ENCODE results near the gene WDR77.

WDR77 gene

DNA sequence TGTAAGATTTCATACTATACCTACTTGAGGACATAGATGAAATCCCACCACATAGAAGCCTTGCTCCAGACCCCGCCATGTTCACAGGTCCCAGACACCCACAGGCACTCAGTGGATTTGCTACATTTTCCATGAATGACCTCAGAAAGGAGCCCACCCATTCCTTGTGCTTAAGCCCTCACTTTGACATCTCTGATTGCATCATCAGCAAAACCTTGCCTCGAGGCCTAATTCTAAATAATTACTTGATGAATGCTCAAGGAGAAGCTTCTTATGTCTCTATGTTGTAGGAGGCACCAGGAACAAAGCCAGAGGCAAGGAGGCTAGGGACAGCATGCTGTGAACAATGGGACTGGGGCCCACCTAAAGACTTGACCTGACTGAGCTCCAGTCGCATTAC is 33.6 kb downstream of the WDR77 start:
- no peak overlapping the region for H3K4me3 ChIP-seq (ENCODE audit: low read depth in 1 of 2, low read length in 2 of 2)
- H3K4me1 ChIP-seq (ENCODE audit: control insufficient read depth in 1 of 2, insufficient read depth in 2 of 2, low read length in 2 of 2), result peaks cover 0 to 3% of the 10 kb centered on the region in 2 donors
- H3K27me3 ChIP-seq (ENCODE audit: control insufficient read depth in 1 of 2, insufficient read depth in 2 of 2, low read length in 2 of 2), result no peaks in the 10 kb centered on the region
- no peak overlapping the region for H3K9ac ChIP-seq (ENCODE audit: low read depth in 1 of 2, low read length in 2 of 2)
- H3K27ac ChIP-seq (ENCODE audit: low read depth, low read length), result no peak overlapping the region
- no peaks in the 10 kb centered on the region for H3K9me3 ChIP-seq (ENCODE audit: control insufficient read depth in 1 of 2, low read length in 2 of 2)
- H3K36me3 ChIP-seq (ENCODE audit: control insufficient read depth in 1 of 2, insufficient read depth in 2 of 2, low read length in 2 of 2), result no peaks in the 10 kb centered on the region

DNA sequence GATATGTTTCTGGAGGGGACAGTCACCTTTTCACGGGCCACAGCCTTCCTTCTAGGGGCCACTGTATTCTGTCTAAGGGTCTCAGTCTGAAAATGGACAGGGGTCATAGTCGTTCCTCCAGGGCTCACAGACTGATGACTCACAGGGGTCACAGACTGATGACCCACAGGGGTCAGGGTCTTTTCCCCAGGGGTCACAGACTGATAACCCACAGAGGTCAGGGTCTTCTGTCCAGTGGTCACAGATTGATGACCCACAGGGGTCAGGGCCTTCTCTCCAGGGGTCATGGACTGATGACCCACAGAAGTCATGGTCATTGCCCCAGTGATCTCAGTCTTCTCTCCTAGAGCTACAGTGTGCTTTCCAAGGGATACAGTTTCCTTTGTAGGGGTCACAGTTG is 34.3 kb downstream of the WDR77 start:
- H3K27ac ChIP-seq (ENCODE audit: low read depth, low read length), result no peak overlapping the region
- H3K4me3 ChIP-seq (ENCODE audit: low read depth in 1 of 2, low read length in 2 of 2), result no peak overlapping the region
- H3K36me3 ChIP-seq (ENCODE audit: control insufficient read depth in 1 of 2, insufficient read depth in 2 of 2, low read length in 2 of 2), result no peaks in the 10 kb centered on the region
- no peaks in the 10 kb centered on the region for H3K9me3 ChIP-seq (ENCODE audit: control insufficient read depth in 1 of 2, low read length in 2 of 2)
- H3K27me3 ChIP-seq (ENCODE audit: control insufficient read depth in 1 of 2, insufficient read depth in 2 of 2, low read length in 2 of 2), result no peaks in the 10 kb centered on the region
- H3K4me1 ChIP-seq (ENCODE audit: control insufficient read depth in 1 of 2, insufficient read depth in 2 of 2, low read length in 2 of 2), result peaks cover 0 to 3% of the 10 kb centered on the region in 2 donors
- H3K9ac ChIP-seq (ENCODE audit: low read depth in 1 of 2, low read length in 2 of 2), result no peak overlapping the region

DNA sequence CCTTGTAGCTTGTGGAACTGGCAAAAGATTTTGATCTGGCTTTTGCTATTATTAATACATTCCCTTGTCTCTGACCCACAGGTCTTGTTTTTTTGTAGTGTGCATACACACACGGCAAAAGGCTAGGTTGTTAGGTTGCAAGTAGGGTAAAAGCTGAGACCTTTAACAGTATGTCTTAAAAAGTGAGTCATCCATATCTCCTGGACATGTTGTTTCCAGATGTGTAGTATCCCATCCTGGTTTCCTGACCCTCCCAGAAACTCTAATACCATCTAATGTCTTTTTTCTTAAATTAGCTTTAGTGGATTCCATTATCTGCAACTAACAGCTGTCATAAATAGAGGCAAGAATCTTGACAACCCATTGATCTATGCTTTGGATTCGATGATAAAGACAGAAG is 36.2 kb downstream of the WDR77 start:
- Histone ChIP-seq H3K27ac (ENCODE audit: low read depth, low read length) (no peak overlapping the region), H3K9me3 (ENCODE audit: control insufficient read depth in 1 of 2, low read length in 2 of 2) (no peaks in the 10 kb centered on the region), H3K27me3 (ENCODE audit: control insufficient read depth in 1 of 2, insufficient read depth in 2 of 2, low read length in 2 of 2) (no peaks in the 10 kb centered on the region), H3K4me1 (ENCODE audit: control insufficient read depth in 1 of 2, insufficient read depth in 2 of 2, low read length in 2 of 2) (peaks cover 0 to 3% of the 10 kb centered on the region in 2 donors), H3K4me3 (ENCODE audit: low read depth in 1 of 2, low read length in 2 of 2) (no peak overlapping the region), H3K36me3 (ENCODE audit: control insufficient read depth in 1 of 2, insufficient read depth in 2 of 2, low read length in 2 of 2) (no peaks in the 10 kb centered on the region), H3K9ac (ENCODE audit: low read depth in 1 of 2, low read length in 2 of 2) (no peak overlapping the region)

DNA sequence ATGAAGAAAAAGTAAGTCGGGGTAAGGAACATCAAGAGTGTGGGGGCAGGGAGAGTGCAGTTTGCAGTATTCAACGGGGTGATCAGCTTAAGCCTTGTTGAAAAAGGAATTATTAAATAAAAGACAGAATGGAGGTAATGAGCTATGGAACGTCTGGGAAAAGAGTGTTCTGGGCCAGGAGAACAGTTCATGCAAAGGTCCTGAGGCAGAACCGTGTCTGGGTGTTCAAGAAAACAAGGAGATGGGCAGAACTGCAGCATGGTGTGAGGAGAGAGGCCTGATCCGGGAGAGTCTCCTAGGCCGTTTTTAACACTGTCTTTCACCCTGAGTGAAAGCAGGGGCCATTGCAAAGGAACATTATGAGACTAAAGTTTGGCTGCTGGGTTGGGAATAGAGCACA is 41.8 kb downstream of the WDR77 start:
- Histone ChIP-seq H3K36me3 (ENCODE audit: control insufficient read depth in 1 of 2, insufficient read depth in 2 of 2, low read length in 2 of 2) (no peaks in the 10 kb centered on the region), H3K9me3 (ENCODE audit: control insufficient read depth in 1 of 2, low read length in 2 of 2) (no peaks in the 10 kb centered on the region), H3K9ac (ENCODE audit: low read depth in 1 of 2, low read length in 2 of 2) (no peak overlapping the region), H3K4me1 (ENCODE audit: control insufficient read depth in 1 of 2, insufficient read depth in 2 of 2, low read length in 2 of 2) (no peaks in the 10 kb centered on the region), H3K27me3 (ENCODE audit: control insufficient read depth in 1 of 2, insufficient read depth in 2 of 2, low read length in 2 of 2) (peaks cover 4 to 5% of the 10 kb centered on the region in 2 donors), H3K27ac (ENCODE audit: low read depth, low read length) (no peak overlapping the region), H3K4me3 (ENCODE audit: low read depth in 1 of 2, low read length in 2 of 2) (no peak overlapping the region)

DNA sequence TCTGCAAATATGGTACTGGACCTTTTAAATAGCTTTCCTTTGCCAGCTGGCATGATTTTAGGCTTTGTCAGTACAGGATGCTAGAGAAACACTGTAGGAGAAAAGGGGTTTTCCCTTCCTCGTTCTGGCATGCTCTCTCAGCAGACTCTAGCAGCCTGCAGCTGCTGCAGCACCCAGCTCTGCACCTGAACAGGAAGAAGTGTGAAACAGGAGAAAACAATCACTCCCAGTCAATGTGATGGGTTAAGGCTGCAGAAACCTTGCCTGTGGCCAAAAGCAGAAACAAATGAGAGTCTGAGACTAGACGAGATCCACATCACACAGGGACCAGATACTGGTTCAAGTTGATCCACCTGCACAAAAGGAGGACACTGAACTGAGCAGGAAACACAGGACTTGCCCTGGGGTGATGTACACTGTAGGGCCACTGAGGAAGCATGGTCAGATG is 42.7 kb downstream of the WDR77 start:
- H3K4me1 ChIP-seq (ENCODE audit: control insufficient read depth in 1 of 2, insufficient read depth in 2 of 2, low read length in 2 of 2), result no peaks in the 10 kb centered on the region
- no peaks in the 10 kb centered on the region for H3K9me3 ChIP-seq (ENCODE audit: control insufficient read depth in 1 of 2, low read length in 2 of 2)
- no peak overlapping the region for H3K9ac ChIP-seq (ENCODE audit: low read depth in 1 of 2, low read length in 2 of 2)
- H3K36me3 ChIP-seq (ENCODE audit: control insufficient read depth in 1 of 2, insufficient read depth in 2 of 2, low read length in 2 of 2), result no peaks in the 10 kb centered on the region
- H3K27ac ChIP-seq (ENCODE audit: low read depth, low read length), result no peak overlapping the region
- H3K27me3 ChIP-seq (ENCODE audit: control insufficient read depth in 1 of 2, insufficient read depth in 2 of 2, low read length in 2 of 2), result peaks cover 4 to 5% of the 10 kb centered on the region in 2 donors
- no peak overlapping the region for H3K4me3 ChIP-seq (ENCODE audit: low read depth in 1 of 2, low read length in 2 of 2)

DNA sequence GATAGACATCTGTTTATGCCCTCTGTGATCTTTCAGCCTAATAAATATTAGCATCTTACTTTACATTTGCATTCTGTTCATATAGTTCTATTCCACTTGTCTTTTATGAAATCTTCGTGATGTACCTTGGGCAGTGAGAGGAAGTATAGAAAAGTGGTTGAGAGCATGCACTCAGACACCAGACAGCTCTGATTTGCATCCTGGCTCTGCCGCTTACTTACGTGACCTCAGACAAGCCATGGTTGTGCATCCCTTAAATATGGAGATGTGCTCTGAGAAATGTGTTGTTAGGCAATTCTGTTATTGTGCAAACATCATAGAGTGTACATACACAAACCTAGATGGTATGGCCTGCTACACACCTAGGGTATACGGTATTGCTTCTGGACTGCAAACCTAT is 44.5 kb downstream of the WDR77 start:
- Histone ChIP-seq H3K27ac (ENCODE audit: low read depth, low read length) (no peak overlapping the region), H3K9me3 (ENCODE audit: control insufficient read depth in 1 of 2, low read length in 2 of 2) (no peaks in the 10 kb centered on the region), H3K4me3 (ENCODE audit: low read depth in 1 of 2, low read length in 2 of 2) (no peak overlapping the region), H3K9ac (ENCODE audit: low read depth in 1 of 2, low read length in 2 of 2) (no peak overlapping the region), H3K36me3 (ENCODE audit: control insufficient read depth in 1 of 2, insufficient read depth in 2 of 2, low read length in 2 of 2) (no peaks in the 10 kb centered on the region), H3K4me1 (ENCODE audit: control insufficient read depth in 1 of 2, insufficient read depth in 2 of 2, low read length in 2 of 2) (no peaks in the 10 kb centered on the region), H3K27me3 (ENCODE audit: control insufficient read depth in 1 of 2, insufficient read depth in 2 of 2, low read length in 2 of 2) (peaks cover 5 to 11% of the 10 kb centered on the region in 2 donors)

DNA sequence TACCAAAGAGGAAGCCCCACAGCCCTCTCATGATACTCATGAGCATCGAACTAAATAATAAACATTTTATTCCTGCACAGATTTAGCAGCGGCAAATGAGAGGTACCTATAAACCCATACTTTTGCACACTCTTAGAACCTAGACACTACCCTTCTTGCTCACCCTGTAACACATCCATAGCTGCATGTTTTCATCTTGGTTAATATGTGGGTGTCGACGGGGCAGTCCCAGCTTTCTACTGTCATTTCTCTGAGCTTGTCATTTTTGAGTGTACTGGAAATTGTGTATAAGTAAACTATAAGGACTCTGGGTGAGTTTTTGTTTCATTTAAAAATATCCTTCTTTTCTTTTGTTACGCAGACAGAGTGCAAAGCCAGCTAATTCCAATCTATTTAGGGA is 47.0 kb downstream of the WDR77 start:
- Histone ChIP-seq H3K27ac (ENCODE audit: low read depth, low read length) (no peak overlapping the region), H3K36me3 (ENCODE audit: control insufficient read depth in 1 of 2, insufficient read depth in 2 of 2, low read length in 2 of 2) (no peaks in the 10 kb centered on the region), H3K9ac (ENCODE audit: low read depth in 1 of 2, low read length in 2 of 2) (no peak overlapping the region), H3K27me3 (ENCODE audit: control insufficient read depth in 1 of 2, insufficient read depth in 2 of 2, low read length in 2 of 2) (peaks cover 5 to 11% of the 10 kb centered on the region in 2 donors), H3K4me3 (ENCODE audit: low read depth in 1 of 2, low read length in 2 of 2) (no peak overlapping the region), H3K4me1 (ENCODE audit: control insufficient read depth in 1 of 2, insufficient read depth in 2 of 2, low read length in 2 of 2) (no peaks in the 10 kb centered on the region), H3K9me3 (ENCODE audit: control insufficient read depth in 1 of 2, low read length in 2 of 2) (no peaks in the 10 kb centered on the region)

DNA sequence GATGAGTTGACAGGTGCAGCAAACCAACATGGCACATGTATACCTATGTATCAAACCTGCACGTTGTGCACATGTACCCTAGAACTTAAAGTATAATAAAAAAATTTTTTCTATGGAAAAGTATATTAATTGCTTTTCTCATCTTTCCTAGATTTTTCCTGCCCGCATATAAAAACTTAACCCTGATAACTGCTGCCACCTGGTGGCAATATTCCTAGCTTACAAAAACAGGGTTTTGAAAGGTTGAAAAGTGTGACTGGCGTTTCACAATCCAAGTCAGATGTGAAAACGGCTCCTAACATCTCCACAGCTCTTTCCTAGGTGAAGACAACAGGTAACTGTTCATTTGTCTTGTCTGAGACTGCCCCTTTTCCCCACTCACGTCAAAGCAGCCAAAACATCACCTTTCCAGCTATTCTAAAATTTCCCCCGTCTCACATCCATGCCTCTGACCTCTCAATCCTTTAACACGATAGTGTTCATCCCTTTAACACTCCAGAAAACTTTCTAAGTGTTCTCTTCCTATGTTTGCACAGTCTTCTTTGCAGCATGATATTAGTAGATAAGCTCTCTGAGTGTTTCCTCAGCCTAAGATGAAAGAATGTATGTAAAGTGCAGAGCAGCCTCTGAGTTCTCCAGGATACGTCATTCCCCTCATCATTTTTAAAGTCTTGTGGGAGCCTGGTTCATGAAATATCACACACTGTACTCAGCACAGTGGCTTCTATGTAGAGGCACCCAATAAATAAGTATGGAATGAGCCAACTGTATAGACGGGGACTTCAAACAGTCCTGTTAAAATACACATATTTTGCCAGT is 49.1 kb downstream of the WDR77 start:
- no peak overlapping the region for H3K9ac ChIP-seq (ENCODE audit: low read depth in 1 of 2, low read length in 2 of 2)
- H3K27ac ChIP-seq (ENCODE audit: low read depth, low read length), result no peak overlapping the region
- H3K9me3 ChIP-seq (ENCODE audit: control insufficient read depth in 1 of 2, low read length in 2 of 2), result no peaks in the 10 kb centered on the region
- H3K27me3 ChIP-seq (ENCODE audit: control insufficient read depth in 1 of 2, insufficient read depth in 2 of 2, low read length in 2 of 2), result peaks cover 5 to 11% of the 10 kb centered on the region in 2 donors
- H3K36me3 ChIP-seq (ENCODE audit: control insufficient read depth in 1 of 2, insufficient read depth in 2 of 2, low read length in 2 of 2), result no peaks in the 10 kb centered on the region
- H3K4me1 ChIP-seq (ENCODE audit: control insufficient read depth in 1 of 2, insufficient read depth in 2 of 2, low read length in 2 of 2), result no peaks in the 10 kb centered on the region
- no peak overlapping the region for H3K4me3 ChIP-seq (ENCODE audit: low read depth in 1 of 2, low read length in 2 of 2)

DNA sequence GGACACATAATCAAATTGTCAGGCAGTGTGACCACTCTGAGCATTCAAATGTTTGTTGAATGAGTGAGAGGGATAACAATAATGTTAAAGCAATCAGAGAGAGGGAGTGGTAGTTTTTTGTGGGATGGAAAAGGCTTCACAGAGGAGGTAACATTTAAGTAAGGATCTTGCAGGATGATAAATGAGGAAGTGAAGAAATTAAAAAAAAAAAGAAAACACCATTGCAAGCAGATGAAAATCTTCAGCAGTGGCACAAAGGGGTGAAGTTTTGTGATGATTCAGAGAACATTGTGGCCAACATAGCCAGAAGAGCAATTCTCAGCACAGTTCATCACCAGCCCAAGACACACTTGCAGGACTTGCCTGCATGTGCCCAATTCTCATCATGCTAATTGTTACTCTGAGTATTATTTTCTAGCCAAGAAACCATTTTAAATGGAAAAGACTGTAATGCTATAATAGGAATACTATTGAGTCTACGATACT is 56.6 kb downstream of the WDR77 start:
- Histone ChIP-seq H3K36me3 (ENCODE audit: control insufficient read depth in 1 of 2, insufficient read depth in 2 of 2, low read length in 2 of 2) (no peaks in the 10 kb centered on the region), H3K27ac (ENCODE audit: low read depth, low read length) (no peak overlapping the region), H3K4me3 (ENCODE audit: low read depth in 1 of 2, low read length in 2 of 2) (no peak overlapping the region), H3K27me3 (ENCODE audit: control insufficient read depth in 1 of 2, insufficient read depth in 2 of 2, low read length in 2 of 2) (no peaks in the 10 kb centered on the region), H3K4me1 (ENCODE audit: control insufficient read depth in 1 of 2, insufficient read depth in 2 of 2, low read length in 2 of 2) (no peaks in the 10 kb centered on the region), H3K9me3 (ENCODE audit: control insufficient read depth in 1 of 2, low read length in 2 of 2) (no peaks in the 10 kb centered on the region), H3K9ac (ENCODE audit: low read depth in 1 of 2, low read length in 2 of 2) (no peak overlapping the region)

DNA sequence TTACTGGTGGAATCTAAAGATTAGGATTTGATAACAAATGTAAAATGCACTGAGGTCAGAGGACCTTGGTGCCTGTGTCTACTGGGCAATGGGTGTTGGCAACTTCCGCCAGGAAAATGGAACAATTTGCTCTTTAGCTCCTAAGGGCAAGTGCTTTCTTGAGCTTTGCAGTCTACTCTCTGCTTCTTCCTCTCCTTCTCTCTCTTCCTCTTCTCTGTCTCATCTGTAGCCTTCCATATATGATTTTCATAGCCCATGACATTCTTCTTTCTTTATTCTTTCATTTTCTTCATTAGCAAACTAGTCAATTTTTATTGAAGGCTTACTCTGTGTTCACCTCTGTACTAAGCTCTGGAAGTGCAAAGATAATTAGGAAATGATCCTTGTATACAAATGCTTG is 57.0 kb downstream of the WDR77 start:
- H3K4me1 ChIP-seq (ENCODE audit: control insufficient read depth in 1 of 2, insufficient read depth in 2 of 2, low read length in 2 of 2), result no peaks in the 10 kb centered on the region
- no peak overlapping the region for H3K9ac ChIP-seq (ENCODE audit: low read depth in 1 of 2, low read length in 2 of 2)
- no peak overlapping the region for H3K27ac ChIP-seq (ENCODE audit: low read depth, low read length)
- H3K36me3 ChIP-seq (ENCODE audit: control insufficient read depth in 1 of 2, insufficient read depth in 2 of 2, low read length in 2 of 2), result no peaks in the 10 kb centered on the region
- H3K4me3 ChIP-seq (ENCODE audit: low read depth in 1 of 2, low read length in 2 of 2), result no peak overlapping the region
- H3K27me3 ChIP-seq (ENCODE audit: control insufficient read depth in 1 of 2, insufficient read depth in 2 of 2, low read length in 2 of 2), result no peaks in the 10 kb centered on the region
- H3K9me3 ChIP-seq (ENCODE audit: control insufficient read depth in 1 of 2, low read length in 2 of 2), result no peaks in the 10 kb centered on the region

Measured in duodenal mucosa (tissue), 2 donors.